Measurements from ENCODE around the gene CHRNA4. TPM values are rescaled to one million over a fixed set of nuclear protein-coding genes. Genes with fewer than 3 reads are reported as not detected.

CHRNA4 gene
- total RNA-seq, 3 donors from 2014 or later (not counting 1 experiment from before 2014, with no cell fraction given) = not detected

DNA sequence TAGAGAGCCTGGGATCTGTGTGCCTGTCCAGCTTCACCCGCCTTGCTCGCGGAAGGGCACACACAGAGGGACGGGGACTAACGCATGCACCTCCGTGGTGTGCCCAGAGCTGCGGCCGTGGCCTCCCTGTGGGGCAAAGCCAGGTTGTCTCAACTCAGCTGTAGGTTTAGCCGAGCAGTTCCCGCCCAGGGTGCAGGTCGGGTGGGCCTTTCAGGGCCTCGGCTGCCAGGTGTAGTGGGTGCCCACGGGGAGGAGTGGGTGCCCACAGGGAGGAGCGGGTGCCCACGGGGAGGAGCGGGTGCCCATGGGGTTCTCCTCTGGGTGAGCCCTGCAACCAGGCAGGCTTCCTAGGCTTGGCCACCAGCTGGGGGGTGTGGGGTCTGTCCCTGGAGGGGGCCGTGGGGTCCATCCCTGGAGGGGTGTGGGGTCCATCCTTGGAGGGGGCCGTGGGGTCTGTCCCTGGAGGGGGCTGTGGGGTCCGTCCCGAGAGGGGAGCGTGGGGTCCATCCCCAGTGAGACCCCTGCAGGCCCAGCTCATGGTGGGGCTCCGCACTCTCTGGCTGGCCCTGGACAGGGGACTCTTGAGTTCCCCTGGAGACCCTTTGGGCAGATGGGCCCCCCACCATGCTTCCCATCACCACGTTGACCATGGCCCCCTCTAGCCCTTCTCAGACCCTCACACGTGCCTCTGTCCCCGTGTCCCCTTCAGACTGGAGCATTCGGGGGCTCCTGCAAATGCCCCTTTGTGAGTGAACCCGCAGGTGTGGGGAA is 37.8 kb upstream of the CHRNA4 start:
- H3K9me3 ChIP-seq (ENCODE audit: control insufficient read depth, insufficient read depth, low read length) = no peaks in the 10 kb centered on the region
- Mint-ChIP-seq H3K36me3 (no peaks in the 10 kb centered on the region), H3K27me3 (ENCODE audit: low read depth in 2 of 2) (peaks cover 0 to 5% of the 10 kb centered on the region in 2 donors), H3K4me3 (no peak overlapping the region), H3K4me1 (no peaks in the 10 kb centered on the region), H3K9me3 (no peaks in the 10 kb centered on the region), H3K27ac (no peak overlapping the region)
- H3K27me3 ChIP-seq (ENCODE audit: control insufficient read depth, insufficient read depth, low read length) = no peaks in the 10 kb centered on the region
- 86% methylated on average over 27 of the region's 27 CpGs for WGBS (ENCODE audit: insufficient coverage)
- intact Hi-C loops (cut with micrococcal nuclease) = no loop called here
- no peaks in the 10 kb centered on the region for H3K36me3 ChIP-seq (ENCODE audit: control insufficient read depth, insufficient read depth, low read length)
- DNase-seq = no peak
- H3K27ac ChIP-seq (ENCODE audit: low read length) = no peak overlapping the region
- no peaks in the 10 kb centered on the region for H3K4me1 ChIP-seq (ENCODE audit: control insufficient read depth, insufficient read depth, low read length)
- H3K4me3 ChIP-seq (ENCODE audit: low read length) = no peak overlapping the region
- no peak for ATAC-seq
- TF ChIP-seq, protein P1, sequence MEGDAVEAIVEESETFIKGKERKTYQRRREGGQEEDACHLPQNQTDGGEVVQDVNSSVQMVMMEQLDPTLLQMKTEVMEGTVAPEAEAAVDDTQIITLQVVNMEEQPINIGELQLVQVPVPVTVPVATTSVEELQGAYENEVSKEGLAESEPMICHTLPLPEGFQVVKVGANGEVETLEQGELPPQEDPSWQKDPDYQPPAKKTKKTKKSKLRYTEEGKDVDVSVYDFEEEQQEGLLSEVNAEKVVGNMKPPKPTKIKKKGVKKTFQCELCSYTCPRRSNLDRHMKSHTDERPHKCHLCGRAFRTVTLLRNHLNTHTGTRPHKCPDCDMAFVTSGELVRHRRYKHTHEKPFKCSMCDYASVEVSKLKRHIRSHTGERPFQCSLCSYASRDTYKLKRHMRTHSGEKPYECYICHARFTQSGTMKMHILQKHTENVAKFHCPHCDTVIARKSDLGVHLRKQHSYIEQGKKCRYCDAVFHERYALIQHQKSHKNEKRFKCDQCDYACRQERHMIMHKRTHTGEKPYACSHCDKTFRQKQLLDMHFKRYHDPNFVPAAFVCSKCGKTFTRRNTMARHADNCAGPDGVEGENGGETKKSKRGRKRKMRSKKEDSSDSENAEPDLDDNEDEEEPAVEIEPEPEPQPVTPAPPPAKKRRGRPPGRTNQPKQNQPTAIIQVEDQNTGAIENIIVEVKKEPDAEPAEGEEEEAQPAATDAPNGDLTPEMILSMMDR (IDR thresholded peaks at IDR 0.05) = no peak

DNA sequence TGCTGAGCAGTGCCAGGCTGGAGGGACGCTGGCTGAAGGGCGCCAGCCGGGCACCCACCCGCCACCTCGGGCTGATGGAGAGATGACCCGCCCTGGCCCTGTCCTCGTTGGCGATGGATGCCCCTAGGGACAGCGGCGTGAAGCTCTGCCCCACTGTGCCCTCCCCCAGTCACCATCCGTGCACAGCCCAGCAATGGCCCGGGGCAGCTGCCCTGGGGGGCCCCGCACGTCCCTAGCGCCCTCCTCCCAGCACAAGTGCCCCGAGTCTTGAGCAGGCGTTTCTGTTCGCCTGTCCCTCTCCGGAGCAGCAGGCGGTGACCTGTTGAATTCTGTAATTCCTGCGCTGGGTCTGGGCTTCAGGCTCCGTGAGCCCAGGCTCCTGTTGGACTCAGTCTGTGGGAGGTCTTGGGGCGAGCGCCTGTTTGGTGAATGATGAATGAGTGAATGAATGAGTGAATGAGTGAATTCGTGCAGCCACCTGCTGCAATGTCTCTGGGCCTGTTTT is 36.8 kb upstream of the CHRNA4 start:
- Mint-ChIP-seq H3K4me1 (no peaks in the 10 kb centered on the region), H3K27me3 (ENCODE audit: low read depth in 2 of 2) (peaks cover 0 to 5% of the 10 kb centered on the region in 2 donors), H3K27ac (no peak overlapping the region), H3K36me3 (no peaks in the 10 kb centered on the region), H3K4me3 (no peak overlapping the region), H3K9me3 (no peaks in the 10 kb centered on the region)
- DNase-seq (no peak), ATAC-seq (no peak)
- H3K4me1 ChIP-seq (ENCODE audit: control insufficient read depth, insufficient read depth, low read length) = no peaks in the 10 kb centered on the region
- H3K4me3 ChIP-seq (ENCODE audit: low read length) = no peak overlapping the region
- H3K9me3 ChIP-seq (ENCODE audit: control insufficient read depth, insufficient read depth, low read length) = no peaks in the 10 kb centered on the region
- WGBS (ENCODE audit: insufficient coverage) = 89% methylated on average over 25 of the region's 25 CpGs
- no peak overlapping the region for H3K27ac ChIP-seq (ENCODE audit: low read length)
- no peaks in the 10 kb centered on the region for H3K27me3 ChIP-seq (ENCODE audit: control insufficient read depth, insufficient read depth, low read length)
- H3K36me3 ChIP-seq (ENCODE audit: control insufficient read depth, insufficient read depth, low read length) = no peaks in the 10 kb centered on the region
- intact Hi-C loops (cut with micrococcal nuclease) = no loop called here
- TF ChIP-seq, protein P1 (IDR thresholded peaks at IDR 0.05) = no peak

DNA sequence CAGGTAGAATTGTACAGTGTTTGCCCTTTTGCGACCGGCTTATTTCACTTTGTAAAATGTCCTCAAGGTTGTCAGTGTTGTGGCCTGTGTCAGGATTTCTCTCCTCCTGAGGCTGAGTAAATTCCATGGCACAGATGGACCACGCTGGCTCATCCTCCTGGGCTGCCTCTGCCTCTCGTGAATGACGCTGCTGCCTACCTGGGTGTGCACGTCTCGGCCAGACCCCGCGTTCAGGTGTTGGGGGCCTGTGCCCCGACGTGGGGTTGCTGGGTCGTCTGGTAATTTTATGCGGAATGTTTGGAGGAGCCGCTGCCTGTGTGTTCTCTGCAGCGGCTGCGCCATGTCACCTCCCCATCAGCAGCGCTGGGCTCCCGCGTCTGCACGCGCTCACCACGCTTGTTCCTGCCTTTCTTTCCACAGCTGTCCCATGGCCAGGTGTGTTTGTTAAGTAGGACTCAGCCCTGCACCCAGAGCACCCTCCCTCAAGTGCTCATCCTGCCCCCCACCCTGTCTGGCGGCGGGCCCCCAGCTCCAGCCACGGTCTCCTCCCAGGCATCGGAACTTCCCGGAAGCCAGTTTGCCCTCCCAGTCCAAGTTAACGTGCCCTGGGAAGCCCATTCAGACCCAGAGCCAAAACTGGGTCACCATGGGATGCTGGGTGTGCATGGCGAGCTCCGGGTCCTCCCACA is 36.1 kb upstream of the CHRNA4 start:
- no peak overlapping the region for H3K4me3 Mint-ChIP-seq
- H3K9me3 Mint-ChIP-seq = no peaks in the 10 kb centered on the region
- no peaks in the 10 kb centered on the region for H3K4me1 ChIP-seq (ENCODE audit: control insufficient read depth, insufficient read depth, low read length)
- H3K27me3 Mint-ChIP-seq (ENCODE audit: low read depth in 2 of 2) = peaks cover 0 to 5% of the 10 kb centered on the region in 2 donors
- no peaks in the 10 kb centered on the region for H3K9me3 ChIP-seq (ENCODE audit: control insufficient read depth, insufficient read depth, low read length)
- no peaks in the 10 kb centered on the region for H3K36me3 ChIP-seq (ENCODE audit: control insufficient read depth, insufficient read depth, low read length)
- no peak overlapping the region for H3K27ac ChIP-seq (ENCODE audit: low read length)
- 90% methylated on average over 30 of the region's 30 CpGs for WGBS (ENCODE audit: insufficient coverage)
- intact Hi-C loops (cut with micrococcal nuclease) = no loop called here
- H3K27ac Mint-ChIP-seq = no peak overlapping the region
- H3K4me1 Mint-ChIP-seq = no peaks in the 10 kb centered on the region
- no peaks in the 10 kb centered on the region for H3K36me3 Mint-ChIP-seq
- H3K4me3 ChIP-seq (ENCODE audit: low read length) = no peak overlapping the region
- TF ChIP-seq, protein P1 (IDR thresholded peaks at IDR 0.05) = no peak
- no peak for ATAC-seq
- DNase-seq = no peak
- H3K27me3 ChIP-seq (ENCODE audit: control insufficient read depth, insufficient read depth, low read length) = no peaks in the 10 kb centered on the region

Measured in natural killer cell (primary cell).